Kidney glomerular epithelial cell (primary cell): Measurements from ENCODE around the gene KRT28.
"Not testable (repeated sequence)": the region's sequence is repeated elsewhere in the genome, so short reads cannot be mapped to it uniquely, and the experiment has no call there.

Experiments
- DNase-seq: peaks from one replicate; lab custom pipeline; 2025; lab: John Stamatoyannopoulos, UW

KRT28 gene

GRCh38 chr17:40818733-40819527 lies 19.2 kb upstream of the KRT28 start:
- DNase-seq, result peak; percentile 62

- DNase-seq, result no peak
Measured at GRCh38 chr17:40818343-40818732, 18.6 kb upstream of the KRT28 start.

GRCh38 chr17:40817103-40817682 lies 17.4 kb upstream of the KRT28 start:
- DNase-seq, result no peak

GRCh38 chr17:40816569-40816968 lies 16.8 kb upstream of the KRT28 start:
- DNase-seq, result no peak

- no peak for DNase-seq
Measured at GRCh38 chr17:40815381-40815780, 15.6 kb upstream of the KRT28 start.

GRCh38 chr17:40814657-40815056 lies 14.9 kb upstream of the KRT28 start:
- not testable (repeated sequence) for DNase-seq

- DNase-seq, result no peak
Measured at GRCh38 chr17:40813804-40814203, 14.0 kb upstream of the KRT28 start.

- DNase-seq, result no peak
Measured at GRCh38 chr17:40812639-40813038, 12.9 kb upstream of the KRT28 start.

GRCh38 chr17:40810494-40810893 lies 10.7 kb upstream of the KRT28 start:
- peak; percentile 99 for DNase-seq

- DNase-seq, result no peak
Measured at GRCh38 chr17:40809721-40810421, 10.1 kb upstream of the KRT28 start.

GRCh38 chr17:40806131-40806530 lies 6.4 kb upstream of the KRT28 start:
- DNase-seq, result no peak

- DNase-seq, result peak; percentile 83
Measured at GRCh38 chr17:40803617-40804082, 3.9 kb upstream of the KRT28 start.

GRCh38 chr17:40801157-40801556 lies 1.4 kb upstream of the KRT28 start:
- DNase-seq, result no peak

GRCh38 chr17:40800381-40800780 lies 622 bp upstream of the KRT28 start:
- no peak for DNase-seq

GRCh38 chr17:40796846-40797245 lies 2.9 kb downstream of the KRT28 start:
- no peak for DNase-seq

- DNase-seq, result no peak
Measured at GRCh38 chr17:40795019-40795667, 4.6 kb downstream of the KRT28 start.

- no peak for DNase-seq
Measured at GRCh38 chr17:40794466-40794865, 5.3 kb downstream of the KRT28 start.

- no peak for DNase-seq
Measured at GRCh38 chr17:40793832-40794231, 5.9 kb downstream of the KRT28 start.

- peak; percentile 44 for DNase-seq
Measured at GRCh38 chr17:40791787-40792436, 7.8 kb downstream of the KRT28 start.

- DNase-seq, result no peak
Measured at GRCh38 chr17:40791111-40791510, 8.6 kb downstream of the KRT28 start.

GRCh38 chr17:40782450-40782849 lies 17.3 kb downstream of the KRT28 start, which contains the start of gene KRT27:
KRT27 (minus strand) TSS chr17:40782550; CDS start chr17:40782493, 57 bp downstream.
- DNase-seq, result no peak
